T-helper 17 cell (primary cell): ENCODE data around the gene AGR2. TPM values are rescaled to one million over a fixed set of nuclear protein-coding genes. Genes with fewer than 3 reads are reported as not detected.
A peak's percentile ranks its signal among the peaks of the same experiment; 100 is the strongest.

ENCODE experiments used
- ATAC-seq: fragments of 150-1000 bp; cut with Tn5 transposase; 2 replicates; pipeline ENCODE4 v1.10.0; 2021; ENCODE audit warnings: mild to moderate bottlenecking, moderate library complexity
- DNase-seq, 3 donors: peaks; one replicate each; pipeline versions ENCODE4 v3.0.0 to v3.0.0-alpha.2; 2020 to 2021
- H3K9me3 ChIP-seq: one replicate; pipeline ENCODE4 v1.7.0; 2013; ENCODE audit warnings: low read length, mild to moderate bottlenecking; ENCODE audit not compliant: control insufficient read depth, poor library complexity, severe bottlenecking
- H3K27ac Mint-ChIP-seq: one replicate; pipeline ENCODE4 v1.8.0; 2022; ENCODE audit warnings: mild to moderate bottlenecking, moderate library complexity, mixed read lengths
- H3K27me3 Mint-ChIP-seq: one replicate; pipeline ENCODE4 v1.8.0; 2022; ENCODE audit warnings: mixed read lengths
- H3K36me3 Mint-ChIP-seq: one replicate; pipeline ENCODE4 v1.8.0; 2022; ENCODE audit warnings: low read depth, mixed read lengths
- H3K4me1 Mint-ChIP-seq: one replicate; pipeline ENCODE4 v1.8.0; 2022; ENCODE audit warnings: mild to moderate bottlenecking, mixed read lengths
- H3K4me3 Mint-ChIP-seq: one replicate; pipeline ENCODE4 v1.8.0; 2022; ENCODE audit warnings: mild to moderate bottlenecking, moderate library complexity, mixed read lengths
- total RNA-seq, 4 donors: library from RNA in 2 of 4; stranded (reverse) in 2 of 4; gene quantifications; one replicate each; pipeline ENCODE4 v1.2.3 and lab custom pipeline; 2022 to 2026

Gene AGR2
- total RNA-seq, 2 donors from 2014 or later = not detected

- Mint-ChIP-seq H3K36me3 (peaks cover 3% of the 10 kb centered on the region), H3K4me3 (no peak overlapping the region), H3K27ac (no peak overlapping the region), H3K27me3 (peaks cover 30% of the 10 kb centered on the region), H3K4me1 (peaks cover 2% of the 10 kb centered on the region)
- no peak for ATAC-seq
- no peak for DNase-seq
- no peaks in the 10 kb centered on the region for H3K9me3 ChIP-seq
Observed at GRCh38 chr7:16805441-16805840, 642 bp upstream of the AGR2 start.

- peaks cover 19% of the 10 kb centered on the region for H3K27me3 Mint-ChIP-seq
- peaks cover 2% of the 10 kb centered on the region for H3K4me1 Mint-ChIP-seq
- H3K27ac Mint-ChIP-seq = no peak overlapping the region
- H3K36me3 Mint-ChIP-seq = peaks cover 3% of the 10 kb centered on the region
- no peak overlapping the region for H3K4me3 Mint-ChIP-seq
- ATAC-seq (no peak), DNase-seq (no peak)
- no peaks in the 10 kb centered on the region for H3K9me3 ChIP-seq
Observed at GRCh38 chr7:16803881-16804673, 722 bp downstream of the AGR2 start.

GRCh38 chr7:16803125-16803524 lies 1.7 kb downstream of the AGR2 start:
- DNase-seq (no peak), ATAC-seq (no peak)
- peaks cover 18% of the 10 kb centered on the region for H3K27me3 Mint-ChIP-seq
- peaks cover 3% of the 10 kb centered on the region for H3K36me3 Mint-ChIP-seq
- no peak overlapping the region for H3K4me3 Mint-ChIP-seq
- H3K9me3 ChIP-seq = no peaks in the 10 kb centered on the region
- H3K27ac Mint-ChIP-seq = no peak overlapping the region
- peaks cover 2% of the 10 kb centered on the region for H3K4me1 Mint-ChIP-seq

- Mint-ChIP-seq H3K27ac (no peak overlapping the region), H3K4me1 (peaks cover 2% of the 10 kb centered on the region), H3K36me3 (no peaks in the 10 kb centered on the region), H3K4me3 (no peak overlapping the region), H3K27me3 (peaks cover 11% of the 10 kb centered on the region)
- DNase-seq (no peak), ATAC-seq (no peak)
- no peaks in the 10 kb centered on the region for H3K9me3 ChIP-seq
Observed at GRCh38 chr7:16801579-16801978, 3.2 kb downstream of the AGR2 start.

- Mint-ChIP-seq H3K36me3 (no peaks in the 10 kb centered on the region), H3K27me3 (peaks cover 16% of the 10 kb centered on the region), H3K4me3 (no peak overlapping the region), H3K27ac (no peak overlapping the region), H3K4me1 (peaks cover 2% of the 10 kb centered on the region)
- peak; percentile 44 for ATAC-seq
- no peaks in the 10 kb centered on the region for H3K9me3 ChIP-seq
- no peak for DNase-seq
Observed at GRCh38 chr7:16801111-16801542, 3.7 kb downstream of the AGR2 start.

- Mint-ChIP-seq H3K4me1 (peaks cover 3% of the 10 kb centered on the region), H3K36me3 (no peaks in the 10 kb centered on the region), H3K27ac (no peak overlapping the region), H3K27me3 (peaks cover 41% of the 10 kb centered on the region), H3K4me3 (no peak overlapping the region)
- ATAC-seq (no peak), DNase-seq (no peak)
- H3K9me3 ChIP-seq = no peaks in the 10 kb centered on the region
Observed at GRCh38 chr7:16795624-16796023, 9.2 kb downstream of the AGR2 start.

GRCh38 chr7:16794986-16795385 lies 9.8 kb downstream of the AGR2 start:
- no peaks in the 10 kb centered on the region for H3K36me3 Mint-ChIP-seq
- H3K9me3 ChIP-seq = no peaks in the 10 kb centered on the region
- DNase-seq (no peak), ATAC-seq (no peak)
- H3K4me1 Mint-ChIP-seq = peaks cover 3% of the 10 kb centered on the region
- no peak overlapping the region for H3K4me3 Mint-ChIP-seq
- H3K27me3 Mint-ChIP-seq = peaks cover 41% of the 10 kb centered on the region
- H3K27ac Mint-ChIP-seq = no peak overlapping the region

- Mint-ChIP-seq H3K36me3 (no peaks in the 10 kb centered on the region), H3K4me1 (peaks cover 3% of the 10 kb centered on the region), H3K4me3 (no peak overlapping the region), H3K27ac (no peak overlapping the region), H3K27me3 (peaks cover 41% of the 10 kb centered on the region)
- DNase-seq (no peak), ATAC-seq (no peak)
- no peaks in the 10 kb centered on the region for H3K9me3 ChIP-seq
Observed at GRCh38 chr7:16791905-16792698, 12.7 kb downstream of the AGR2 start.

- H3K9me3 ChIP-seq = no peaks in the 10 kb centered on the region
- peaks cover 3% of the 10 kb centered on the region for H3K4me1 Mint-ChIP-seq
- H3K27me3 Mint-ChIP-seq = peaks cover 34% of the 10 kb centered on the region
- no peaks in the 10 kb centered on the region for H3K36me3 Mint-ChIP-seq
- H3K4me3 Mint-ChIP-seq = no peak overlapping the region
- H3K27ac Mint-ChIP-seq = no peak overlapping the region
- DNase-seq = no peak
- no peak for ATAC-seq
Observed at GRCh38 chr7:16791071-16791470, 13.7 kb downstream of the AGR2 start.

GRCh38 chr7:16787127-16787526 lies 17.7 kb downstream of the AGR2 start:
- H3K27ac Mint-ChIP-seq = no peak overlapping the region
- no peaks in the 10 kb centered on the region for H3K9me3 ChIP-seq
- H3K4me1 Mint-ChIP-seq = no peaks in the 10 kb centered on the region
- ATAC-seq (no peak), DNase-seq (no peak)
- no peak overlapping the region for H3K4me3 Mint-ChIP-seq
- peaks cover 9% of the 10 kb centered on the region for H3K27me3 Mint-ChIP-seq
- H3K36me3 Mint-ChIP-seq = no peaks in the 10 kb centered on the region

- DNase-seq = no peak
- no peaks in the 10 kb centered on the region for H3K9me3 ChIP-seq
- Mint-ChIP-seq H3K4me1 (no peaks in the 10 kb centered on the region), H3K27ac (no peak overlapping the region), H3K36me3 (no peaks in the 10 kb centered on the region), H3K27me3 (peaks cover under 1% of the 10 kb centered on the region), H3K4me3 (no peak overlapping the region)
- ATAC-seq = no peak
Observed at GRCh38 chr7:16786257-16786656, 18.5 kb downstream of the AGR2 start.

GRCh38 chr7:16785846-16786245 lies 19.0 kb downstream of the AGR2 start:
- Mint-ChIP-seq H3K36me3 (no peaks in the 10 kb centered on the region), H3K4me1 (no peaks in the 10 kb centered on the region), H3K27ac (no peak overlapping the region), H3K4me3 (no peak overlapping the region), H3K27me3 (no peaks in the 10 kb centered on the region)
- H3K9me3 ChIP-seq = no peaks in the 10 kb centered on the region
- ATAC-seq (no peak), DNase-seq (no peak)

GRCh38 chr7:16785321-16785720 lies 19.5 kb downstream of the AGR2 start:
- DNase-seq (no peak), ATAC-seq (no peak)
- Mint-ChIP-seq H3K27ac (no peak overlapping the region), H3K4me1 (no peaks in the 10 kb centered on the region), H3K4me3 (no peak overlapping the region), H3K36me3 (no peaks in the 10 kb centered on the region), H3K27me3 (no peaks in the 10 kb centered on the region)
- no peaks in the 10 kb centered on the region for H3K9me3 ChIP-seq
